Esophagus squamous epithelium (tissue), 4 donors: ENCODE results near the gene HSF2BP.

Experiments used
- CTCF ChIP-seq, 6 experiments: fragments of 450-650 bp in 4 of 6; fragments of 200-600 bp in 2 of 6; sonication (generic) in 2 of 6; IDR thresholded peaks; one replicate each; pipeline ENCODE4 v1.5.1; 2016 to 2019; ENCODE audit warnings: antibody characterized with exemption in 6 of 6, mild to moderate bottlenecking in 4 of 6, moderate library complexity in 4 of 6
- POLR2A ChIP-seq, 4 donors: fragments of 450-650 bp; IDR thresholded peaks; one replicate each; pipeline ENCODE4 v1.6.1; 2017; ENCODE audit warnings: antibody characterized with exemption in 4 of 4, mild to moderate bottlenecking in 4 of 4, moderate library complexity in 3 of 4

GRCh38 chr21:43597540-43598250, 61.6 kb downstream of the HSF2BP start:
- TF ChIP-seq CTCF (IDR thresholded peaks at IDR 0.05) (no peak), POLR2A (IDR thresholded peaks at IDR 0.05) (no peak)
